ENCODE data around the gene TOM1L2. TPM values are rescaled to one million over a fixed set of nuclear protein-coding genes. Genes with fewer than 3 reads are reported as not detected.
"Not testable (repeated sequence)": the region's sequence is repeated elsewhere in the genome, so short reads cannot be mapped to it uniquely, and the experiment has no call there.

TOM1L2 gene
- total RNA-seq, 4 donors from 2014 or later, result 55.5 to 118 (median 73.3) TPM

DNA sequence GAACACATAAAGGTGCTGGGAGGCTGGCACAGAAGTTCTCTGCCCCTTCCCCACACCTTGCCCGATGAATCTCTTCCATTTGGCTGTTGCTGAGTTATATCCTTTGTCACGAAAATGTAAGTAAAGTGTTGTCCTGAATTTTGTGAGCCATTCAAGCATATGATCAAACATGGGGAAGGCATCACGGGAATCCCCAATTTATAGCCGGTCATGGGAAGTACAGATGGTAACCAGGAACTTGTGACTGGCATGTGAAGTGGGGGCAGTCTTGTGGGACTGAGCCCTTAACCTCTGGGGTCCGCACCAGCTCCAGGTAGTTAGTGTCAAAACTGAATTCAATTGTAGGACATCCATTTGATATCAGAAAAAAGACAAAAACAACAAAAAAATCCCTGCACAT, 13.2 kb downstream of the TOM1L2 start:
- intact Hi-C loops (cut with DNase I), result no loop called here
- WGBS, 2 donors, result 41 to 68% methylated on average over 5 of the region's 5 CpGs
- TF ChIP-seq POLR2A (IDR thresholded peaks at IDR 0.05), result no peak
- no peak for TF ChIP-seq CTCF (IDR thresholded peaks at IDR 0.05)
- H3K9me3 ChIP-seq, result no peaks in the 10 kb centered on the region
- H3K27ac ChIP-seq, result peak overlapping the region; percentile 78 to 91 (median 88)
- peaks cover 30 to 66% (median 36%) of the 10 kb centered on the region in 3 donors for H3K4me1 ChIP-seq
- DNase-seq, result no peak
- H3K27me3 ChIP-seq, result no peaks in the 10 kb centered on the region
- H3K4me3 ChIP-seq, result no peak overlapping the region
- peaks cover 0 to 36% (median 0%) of the 10 kb centered on the region in 3 donors for H3K36me3 ChIP-seq

- Histone ChIP-seq H3K4me1 (peaks cover 30 to 55% (median 36%) of the 10 kb centered on the region in 3 donors), H3K4me3 (no peak overlapping the region), H3K27ac (peak overlapping the region; percentile 76 to 91 (median 83)), H3K36me3 (peaks cover 0 to 37% (median 0%) of the 10 kb centered on the region in 3 donors), H3K27me3 (no peaks in the 10 kb centered on the region), H3K9me3 (no peaks in the 10 kb centered on the region)
- 52 to 63% methylated on average over 7 of the region's 7 CpGs for WGBS, 2 donors
- intact Hi-C loops (cut with DNase I), result no loop called here
- TF ChIP-seq POLR2A (IDR thresholded peaks at IDR 0.05), result no peak
- no peak for DNase-seq
Observed at GRCh38 chr17:17957584-17957916, 14.7 kb downstream of the TOM1L2 start.

GRCh38 chr17:17955790-17956341, 16.3 kb downstream of the TOM1L2 start:
- H3K4me3 ChIP-seq; H3K27me3 ChIP-seq; H3K9me3 ChIP-seq; DNase-seq; intact Hi-C loops (cut with DNase I): not testable (repeated sequence)
- Histone ChIP-seq H3K27ac (peak overlapping the region in 2 of 4 donors; percentile 41 to 78), H3K4me1 (peaks cover 30 to 68% (median 45%) of the 10 kb centered on the region in 3 donors), H3K36me3 (peaks cover 0 to 34% (median 0%) of the 10 kb centered on the region in 3 donors)
- 91 to 95% methylated on average over 6 to 9 of the region's 12 CpGs for WGBS, 2 donors

DNA sequence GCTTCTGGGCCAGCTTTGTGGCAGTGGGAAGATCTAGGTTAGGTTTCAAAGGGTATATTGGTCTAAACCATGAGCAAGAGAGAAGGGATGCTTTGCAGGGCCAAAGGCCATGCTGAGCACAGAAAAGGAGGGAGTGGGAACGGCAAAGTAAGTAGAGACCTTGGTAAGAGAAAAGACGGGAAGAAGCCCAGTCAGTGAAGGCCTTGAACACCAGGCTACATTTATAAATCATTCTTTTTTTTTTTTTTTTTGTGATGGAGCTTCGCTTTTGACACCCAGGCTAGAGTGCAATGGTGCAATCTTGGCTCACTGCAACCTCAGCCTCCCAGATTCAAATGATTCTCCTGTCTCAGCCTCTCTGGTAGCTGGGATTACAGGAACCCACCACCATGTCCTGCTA, 18.1 kb downstream of the TOM1L2 start:
- TF ChIP-seq POLR2A (IDR thresholded peaks at IDR 0.05) (no peak), CTCF (IDR thresholded peaks at IDR 0.05) (no peak)
- Histone ChIP-seq H3K36me3 (peaks cover 0 to 34% (median 0%) of the 10 kb centered on the region in 3 donors), H3K4me3 (no peak overlapping the region), H3K4me1 (peaks cover 23 to 68% (median 40%) of the 10 kb centered on the region in 3 donors), H3K27me3 (no peaks in the 10 kb centered on the region), H3K9me3 (no peaks in the 10 kb centered on the region), H3K27ac (peak overlapping the region in 1 of 4 donors; percentile 11)
- no peak for DNase-seq
- intact Hi-C loops (cut with DNase I), result no loop called here
- 93 to 98% methylated on average over 3 of the region's 3 CpGs for WGBS, 2 donors

- Histone ChIP-seq H3K9me3 (no peaks in the 10 kb centered on the region), H3K27ac (peak overlapping the region in 2 of 4 donors; percentile 6 to 13), H3K36me3 (peaks cover 0 to 34% (median 0%) of the 10 kb centered on the region in 3 donors), H3K4me3 (no peak overlapping the region), H3K27me3 (no peaks in the 10 kb centered on the region), H3K4me1 (peaks cover 15 to 68% (median 35%) of the 10 kb centered on the region in 3 donors)
- DNase-seq, result no peak
- TF ChIP-seq POLR2A (IDR thresholded peaks at IDR 0.05), result no peak
- TF ChIP-seq CTCF (IDR thresholded peaks at IDR 0.05), result no peak
- intact Hi-C loops (cut with DNase I), result no loop called here
- WGBS, 2 donors, result 83% methylated on average over 3 of the region's 3 CpGs; no CpG with 5 or more reads in 1 of the 2 donors
Observed at GRCh38 chr17:17952691-17953090, 19.5 kb downstream of the TOM1L2 start.

GRCh38 chr17:17951524-17951923, 20.7 kb downstream of the TOM1L2 start:
- Histone ChIP-seq H3K27ac (peak overlapping the region in 3 of 4 donors; percentile 82 to 89 (median 87)), H3K36me3 (peaks cover 0 to 30% (median 0%) of the 10 kb centered on the region in 3 donors), H3K4me3 (no peak overlapping the region), H3K4me1 (peaks cover 8 to 68% (median 24%) of the 10 kb centered on the region in 3 donors), H3K9me3 (no peaks in the 10 kb centered on the region), H3K27me3 (no peaks in the 10 kb centered on the region)
- TF ChIP-seq POLR2A (IDR thresholded peaks at IDR 0.05), result no peak
- TF ChIP-seq CTCF (IDR thresholded peaks at IDR 0.05), result no peak
- intact Hi-C loops (cut with DNase I), result no loop called here
- WGBS, 2 donors, result 25 to 61% methylated on average over 5 of the region's 5 CpGs
- no peak for DNase-seq
